CD4-positive, alpha-beta T cell treated with Interleukin-6 at 100 ng/mL for 8 hours (primary cell): ENCODE data around the gene CSK.
A peak's percentile ranks its signal among the peaks of the same experiment; 100 is the strongest.
"Not testable (repeated sequence)": the region's sequence is repeated elsewhere in the genome, so short reads cannot be mapped to it uniquely, and the experiment has no call there.

Source experiments
- DNase-seq: peaks from one replicate; pipeline ENCODE4 v3.0.0-alpha.2; 2020; ENCODE audit warnings: mixed read lengths, low spot score

The CSK gene

GRCh38 chr15:74781431-74782258 lies at the start of gene CSK:
Gene CSK (plus strand): TSS chr15:74782080. CDS start chr15:74798298, 16,218 bp downstream.
- DNase-seq: peak; percentile 78

DNA sequence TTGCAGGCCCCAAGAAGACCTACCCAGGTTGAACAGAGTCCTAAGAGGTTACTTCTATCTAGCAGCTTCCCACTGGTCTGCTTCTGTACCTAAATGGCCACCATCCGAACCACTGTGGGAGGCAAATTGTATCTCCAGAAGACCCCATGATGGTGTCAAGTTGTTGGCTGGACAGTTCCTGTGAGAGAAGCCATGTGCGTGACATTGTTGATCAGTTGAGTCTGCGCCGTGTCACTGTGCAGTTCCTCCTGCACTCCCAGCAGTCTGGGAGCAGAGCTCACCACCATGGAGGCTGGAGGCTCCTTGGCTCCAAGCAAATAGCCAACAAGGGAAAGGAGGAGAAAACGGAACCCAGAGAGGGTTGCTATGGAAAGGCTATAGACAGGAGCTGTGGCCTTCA lies 49.0 kb upstream of the CSK start:
- no peak for DNase-seq

GRCh38 chr15:74733269-74733668 lies 48.6 kb upstream of the CSK start:
- no peak for DNase-seq

GRCh38 chr15:74735305-74735704 lies 46.6 kb upstream of the CSK start:
- no peak for DNase-seq

DNA sequence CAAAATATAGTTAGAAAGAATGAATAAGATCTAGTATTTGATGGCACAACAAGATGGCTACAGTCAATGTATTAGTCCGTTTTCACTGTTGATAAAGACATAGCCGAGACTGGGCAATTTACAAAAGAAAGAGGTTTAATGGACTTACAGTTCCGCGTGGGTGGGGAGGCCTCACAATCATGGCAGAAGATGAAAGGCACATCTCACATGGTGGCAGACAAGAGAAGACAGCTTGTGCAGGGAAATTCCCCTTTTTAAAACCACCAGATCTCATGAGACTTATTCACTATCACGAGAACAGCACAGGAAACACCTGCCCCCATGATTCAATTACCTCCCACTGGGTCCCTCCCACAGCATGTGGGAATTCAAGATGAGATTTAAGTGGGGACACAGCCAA lies 43.6 kb upstream of the CSK start:
- DNase-seq: not testable (repeated sequence)

- DNase-seq: no peak
Observed at GRCh38 chr15:74742422-74742821, 39.5 kb upstream of the CSK start.

GRCh38 chr15:74746389-74746788 lies 35.5 kb upstream of the CSK start:
- DNase-seq: no peak

GRCh38 chr15:74748322-74748946 lies 33.4 kb upstream of the CSK start, which contains the start of gene CYP1A2:
Gene CYP1A2 (plus strand): TSS chr15:74748845. CDS start chr15:74749739, 894 bp downstream.
- no peak for DNase-seq

DNA sequence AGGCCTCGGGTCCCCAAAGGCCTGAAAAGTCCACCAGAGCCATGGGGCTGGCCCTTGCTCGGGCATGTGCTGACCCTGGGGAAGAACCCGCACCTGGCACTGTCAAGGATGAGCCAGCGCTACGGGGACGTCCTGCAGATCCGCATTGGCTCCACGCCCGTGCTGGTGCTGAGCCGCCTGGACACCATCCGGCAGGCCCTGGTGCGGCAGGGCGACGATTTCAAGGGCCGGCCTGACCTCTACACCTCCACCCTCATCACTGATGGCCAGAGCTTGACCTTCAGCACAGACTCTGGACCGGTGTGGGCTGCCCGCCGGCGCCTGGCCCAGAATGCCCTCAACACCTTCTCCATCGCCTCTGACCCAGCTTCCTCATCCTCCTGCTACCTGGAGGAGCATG lies 32.0 kb upstream of the CSK start:
- DNase-seq: no peak

GRCh38 chr15:74750751-74751150 lies 31.1 kb upstream of the CSK start:
- no peak for DNase-seq

DNA sequence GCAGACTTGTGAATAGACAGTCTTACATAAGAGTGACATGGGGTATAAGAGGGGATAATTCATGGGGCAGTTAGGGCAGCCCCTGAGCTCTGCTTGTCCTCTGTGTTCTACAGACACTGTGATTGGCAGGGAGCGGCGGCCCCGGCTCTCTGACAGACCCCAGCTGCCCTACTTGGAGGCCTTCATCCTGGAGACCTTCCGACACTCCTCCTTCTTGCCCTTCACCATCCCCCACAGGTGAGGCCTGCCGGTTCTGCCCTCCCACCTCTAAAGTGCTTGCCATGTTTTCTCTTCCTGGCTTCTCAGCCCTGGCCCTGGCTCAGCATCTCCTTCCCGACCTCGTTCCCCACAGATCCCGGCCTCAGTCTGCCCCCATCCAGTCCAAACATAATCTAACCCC lies 29.9 kb upstream of the CSK start:
- no peak for DNase-seq

GRCh38 chr15:74752531-74752930 lies 29.3 kb upstream of the CSK start:
- no peak for DNase-seq

DNA sequence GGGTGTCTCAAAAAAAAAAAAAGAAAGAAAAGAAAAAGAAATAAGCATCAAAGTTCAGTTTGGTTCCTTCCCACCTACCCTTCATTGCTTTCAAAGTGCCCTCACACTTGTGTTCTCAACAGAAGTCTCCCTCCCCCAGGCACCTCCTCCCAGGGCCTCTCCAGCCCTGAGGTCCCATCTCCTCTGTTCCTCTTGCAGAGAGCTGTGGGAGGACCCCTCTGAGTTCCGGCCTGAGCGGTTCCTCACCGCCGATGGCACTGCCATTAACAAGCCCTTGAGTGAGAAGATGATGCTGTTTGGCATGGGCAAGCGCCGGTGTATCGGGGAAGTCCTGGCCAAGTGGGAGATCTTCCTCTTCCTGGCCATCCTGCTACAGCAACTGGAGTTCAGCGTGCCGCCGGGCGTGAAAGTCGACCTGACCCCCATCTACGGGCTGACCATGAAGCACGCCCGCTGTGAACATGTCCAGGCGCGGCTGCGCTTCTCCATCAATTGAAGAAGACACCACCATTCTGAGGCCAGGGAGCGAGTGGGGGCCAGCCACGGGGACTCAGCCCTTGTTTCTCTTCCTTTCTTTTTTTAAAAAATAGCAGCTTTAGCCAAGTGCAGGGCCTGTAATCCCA lies 27.2 kb upstream of the CSK start:
- DNase-seq: no peak

DNA sequence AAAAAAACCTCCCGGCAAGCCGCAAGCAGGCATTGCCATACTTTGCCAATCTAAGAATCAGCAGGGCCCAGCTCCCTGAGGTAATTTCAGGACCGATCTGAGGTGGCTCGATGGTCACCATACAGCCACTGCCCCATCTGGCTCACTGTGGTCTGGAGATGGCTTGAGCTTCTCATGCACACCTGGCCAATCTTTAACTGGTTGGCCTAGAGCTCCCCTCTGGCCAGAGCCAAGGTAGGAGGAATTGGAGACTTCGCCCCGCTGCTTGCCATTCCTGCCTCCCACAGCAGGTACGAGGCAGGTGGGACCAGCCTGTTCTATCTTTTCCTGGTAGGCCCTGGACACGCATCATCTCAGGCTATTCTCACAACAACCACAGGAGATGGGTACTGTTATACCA lies 23.1 kb upstream of the CSK start:
- no peak for DNase-seq

DNA sequence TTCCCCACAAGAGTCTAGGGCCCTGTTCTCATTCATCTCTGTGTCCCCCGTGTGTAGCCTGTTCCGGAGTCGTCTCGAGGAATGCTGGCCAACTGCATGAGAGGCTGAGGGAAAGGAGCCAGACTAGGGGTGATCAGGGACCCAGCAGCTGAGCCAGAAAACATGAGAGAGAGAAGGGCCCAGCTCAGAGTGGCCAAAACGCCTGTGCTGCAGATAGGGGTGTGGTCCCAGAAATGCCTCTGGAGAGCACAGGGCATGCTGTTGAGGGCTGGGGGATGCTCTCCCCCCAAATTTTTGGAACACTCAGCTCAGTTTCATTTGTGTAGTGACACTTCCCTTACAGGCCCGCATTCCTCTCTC lies 19.1 kb upstream of the CSK start:
- DNase-seq: no peak

DNA sequence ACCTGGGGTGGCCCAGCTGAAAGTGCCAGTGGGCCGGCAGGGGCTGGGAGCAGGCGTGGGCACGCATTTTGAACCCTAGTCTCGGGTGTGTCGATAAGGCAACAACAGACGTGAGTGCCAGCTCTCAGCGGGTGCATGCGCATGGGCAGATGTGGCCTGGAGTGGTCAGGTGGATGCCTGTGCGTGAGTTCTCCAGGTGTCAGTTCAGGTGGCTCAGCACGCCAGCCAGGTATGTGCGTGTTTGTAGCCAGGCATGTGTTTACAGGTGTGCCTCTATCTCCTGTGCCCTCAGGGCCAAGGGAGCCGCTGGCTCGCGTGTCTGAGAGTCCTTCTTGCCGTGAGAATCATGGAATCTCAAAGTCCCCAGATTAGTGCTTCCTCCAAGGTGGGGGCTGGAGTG lies 18.5 kb upstream of the CSK start:
- no peak for DNase-seq

- DNase-seq: no peak
Observed at GRCh38 chr15:74767167-74768098, 14.4 kb upstream of the CSK start.

GRCh38 chr15:74768099-74768770 lies 13.6 kb upstream of the CSK start:
- no peak for DNase-seq

DNA sequence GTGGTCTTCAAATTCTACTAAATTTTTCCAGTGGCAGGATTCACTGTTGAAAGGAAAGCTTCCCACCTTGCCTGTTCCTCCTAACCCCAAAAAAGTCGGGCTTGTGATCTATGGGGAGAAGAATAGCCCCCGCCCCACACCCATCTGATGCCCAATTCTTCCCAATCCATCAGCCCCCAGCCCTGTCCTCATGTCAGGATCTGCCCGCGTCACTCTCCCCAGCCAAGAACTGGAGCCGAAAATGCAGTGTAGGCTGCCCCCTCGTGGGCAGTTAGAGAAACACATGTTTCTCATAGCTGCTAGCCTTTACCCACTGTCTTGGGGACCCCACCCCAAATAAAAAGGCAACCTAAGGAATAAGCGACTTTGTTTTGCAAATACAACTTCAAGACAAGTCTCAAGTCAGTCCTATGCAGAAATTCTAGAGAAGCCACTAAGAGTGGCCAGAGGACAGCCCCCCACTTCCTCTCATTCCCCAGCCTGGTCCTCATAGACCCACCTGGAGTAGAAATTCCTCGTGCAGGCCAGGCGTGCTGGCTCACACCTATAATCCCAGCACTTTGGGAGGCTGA lies 13.0 kb upstream of the CSK start:
- DNase-seq: peak; percentile 65

DNA sequence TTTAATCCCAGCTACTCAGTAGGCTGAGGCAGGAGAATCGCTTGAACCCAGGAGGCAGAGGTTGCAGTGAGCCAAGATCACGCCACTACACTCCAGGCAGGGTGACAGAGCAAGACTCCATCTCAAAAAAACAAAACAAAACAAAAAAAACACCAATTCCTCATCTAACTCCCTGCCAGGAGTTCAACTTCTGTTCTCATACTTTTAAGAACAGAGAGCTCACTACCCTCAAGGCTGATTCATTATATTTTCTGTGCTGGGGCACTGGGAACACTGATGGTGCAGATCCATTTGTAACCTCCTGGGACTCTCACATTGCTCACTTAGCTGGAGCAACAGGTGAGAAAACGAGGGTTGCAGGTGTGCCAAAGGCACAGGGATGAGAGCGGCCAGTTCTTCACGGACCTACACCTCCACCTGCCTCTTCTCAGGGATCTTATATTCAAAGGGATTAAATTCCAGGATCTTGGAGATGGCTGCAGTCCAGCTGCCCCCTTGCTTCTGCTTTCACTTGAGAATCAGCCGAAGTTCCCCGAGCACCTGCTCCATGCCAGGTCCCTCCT lies 12.3 kb upstream of the CSK start:
- DNase-seq: no peak
